Right atrium auricular region (tissue), 2 donors: Measurements from ENCODE around the gene SPRY4. TPM values are rescaled to one million over a fixed set of nuclear protein-coding genes. Genes with fewer than 3 reads are reported as not detected.
"Not testable (repeated sequence)": the region's sequence is repeated elsewhere in the genome, so short reads cannot be mapped to it uniquely, and the experiment has no call there.

Source experiments
- DNase-seq: peaks from one replicate; pipeline ENCODE4 v3.0.0-alpha.2; 2019; ENCODE audit warnings: low spot score
- H3K27ac ChIP-seq, 2 donors: fragments of 200-600 bp; sonication (generic); 1 replicate in 1 of 2; 2 replicates in 1 of 2; pipeline ENCODE4 v1.5.1; 2016 to 2019
- H3K27me3 ChIP-seq, 2 donors: fragments of 200-600 bp; sonication (generic); one replicate each; pipeline versions ENCODE4 v1.5.1 to v1.6.0; 2017 to 2019
- H3K36me3 ChIP-seq: fragments of 200-600 bp; sonication (generic); one replicate; pipeline ENCODE4 v1.5.1; 2016
- H3K4me1 ChIP-seq, 2 donors: fragments of 200-600 bp; sonication (generic); one replicate each; pipeline versions ENCODE4 v1.5.1 to v1.6.0; 2017 to 2019
- H3K4me3 ChIP-seq, 2 donors: fragments of 200-600 bp; sonication (generic); 1 replicate in 1 of 2; 2 replicates in 1 of 2; pipeline ENCODE4 v1.5.1; 2017 to 2019; ENCODE audit warnings: mild to moderate bottlenecking in 1 of 2, moderate library complexity in 1 of 2
- H3K9me3 ChIP-seq, 2 donors: fragments of 200-600 bp; sonication (generic); one replicate each; pipeline ENCODE4 v1.5.1; 2019
- CTCF ChIP-seq, 2 donors: fragments of 200-600 bp; sonication (generic); IDR thresholded peaks; one replicate each; pipeline ENCODE4 v1.5.1; 2019; ENCODE audit warnings: antibody characterized with exemption in 2 of 2
- total RNA-seq, 2 donors: library from RNA; depleted of rRNA; stranded (reverse); fragments of >200 nt; gene quantifications; one replicate each; pipeline ENCODE4 v1.1.0, GENCODE V29; 2016

The SPRY4 gene
- total RNA-seq, 2 donors from 2014 or later = 19.9 to 33.7 TPM

GRCh38 chr5:142343531-142343930 lies 18.7 kb upstream of the SPRY4 start:
- Histone ChIP-seq H3K36me3 (no peaks in the 10 kb centered on the region), H3K4me3 (no peak overlapping the region), H3K27me3 (no peaks in the 10 kb centered on the region), H3K9me3 (peaks cover 3 to 26% of the 10 kb centered on the region in 2 donors), H3K27ac (no peak overlapping the region), H3K4me1 (no peaks in the 10 kb centered on the region)
- no peak for TF ChIP-seq CTCF (IDR thresholded peaks at IDR 0.05)
- DNase-seq = no peak

GRCh38 chr5:142342128-142342981 lies 17.5 kb upstream of the SPRY4 start:
- no peaks in the 10 kb centered on the region for H3K4me1 ChIP-seq
- H3K9me3 ChIP-seq = peaks cover 3 to 26% of the 10 kb centered on the region in 2 donors
- no peaks in the 10 kb centered on the region for H3K36me3 ChIP-seq
- peak overlapping the region in 1 of 2 donors; percentile 31 for H3K27ac ChIP-seq
- H3K27me3 ChIP-seq = no peaks in the 10 kb centered on the region
- DNase-seq = no peak
- TF ChIP-seq CTCF (IDR thresholded peaks at IDR 0.05) = no peak
- H3K4me3 ChIP-seq = no peak overlapping the region

- H3K27me3 ChIP-seq = no peaks in the 10 kb centered on the region
- DNase-seq = no peak
- no peak overlapping the region for H3K4me3 ChIP-seq
- H3K36me3 ChIP-seq = no peaks in the 10 kb centered on the region
- no peak for TF ChIP-seq CTCF (IDR thresholded peaks at IDR 0.05)
- peaks cover 2 to 13% of the 10 kb centered on the region in 2 donors for H3K9me3 ChIP-seq
- no peaks in the 10 kb centered on the region for H3K4me1 ChIP-seq
- H3K27ac ChIP-seq = no peak overlapping the region
These were observed 15.0 kb upstream of the SPRY4 start for GRCh38 chr5:142339781-142340180.

GRCh38 chr5:142334538-142334937 lies 9.7 kb upstream of the SPRY4 start:
- no peaks in the 10 kb centered on the region for H3K36me3 ChIP-seq
- no peaks in the 10 kb centered on the region for H3K27me3 ChIP-seq
- DNase-seq = no peak
- no peak overlapping the region for H3K27ac ChIP-seq
- H3K4me3 ChIP-seq = no peak overlapping the region
- no peak for TF ChIP-seq CTCF (IDR thresholded peaks at IDR 0.05)
- no peaks in the 10 kb centered on the region for H3K9me3 ChIP-seq
- no peaks in the 10 kb centered on the region for H3K4me1 ChIP-seq

- not testable (repeated sequence) for H3K4me1 ChIP-seq, H3K4me3 ChIP-seq, H3K9me3 ChIP-seq, H3K36me3 ChIP-seq, DNase-seq, H3K27me3 ChIP-seq, H3K27ac ChIP-seq
These were observed 8.9 kb upstream of the SPRY4 start for GRCh38 chr5:142333749-142334148.

GRCh38 chr5:142330444-142330843 lies 5.6 kb upstream of the SPRY4 start:
- Histone ChIP-seq H3K27me3 (no peaks in the 10 kb centered on the region), H3K27ac (no peak overlapping the region), H3K4me1 (peaks cover 0 to 27% of the 10 kb centered on the region in 2 donors), H3K9me3 (no peaks in the 10 kb centered on the region), H3K36me3 (no peaks in the 10 kb centered on the region), H3K4me3 (no peak overlapping the region)
- no peak for TF ChIP-seq CTCF (IDR thresholded peaks at IDR 0.05)
- no peak for DNase-seq
